ENCODE data around the gene SLC39A12.
A peak's percentile ranks its signal among the peaks of the same experiment; 100 is the strongest.

SLC39A12 gene

DNA sequence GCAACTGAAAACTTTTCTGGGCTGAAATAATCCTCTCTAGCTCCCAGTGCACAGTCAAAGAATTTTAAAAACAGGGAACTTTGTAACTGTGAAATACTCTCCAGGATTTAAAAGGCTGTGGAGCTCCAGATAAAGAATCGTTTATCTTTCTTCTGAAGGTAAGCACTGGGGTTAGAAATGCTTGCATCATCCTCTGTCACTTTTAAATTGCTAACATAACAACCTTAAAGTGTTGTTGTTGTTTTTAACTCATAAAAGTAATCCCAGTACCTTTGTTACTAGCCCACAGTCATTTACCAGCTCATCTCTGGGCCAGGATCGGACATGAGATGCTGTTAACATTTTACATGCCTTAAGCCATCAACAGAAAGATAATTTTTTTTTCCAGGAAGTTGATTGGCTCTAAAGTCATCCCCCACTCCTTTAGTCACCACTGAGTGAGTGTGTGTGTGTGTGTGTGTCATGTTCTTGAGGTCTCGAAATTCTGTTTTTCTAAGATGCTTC is at the start of gene SLC39A12:
Gene SLC39A12, plus strand, starts transcription at position 51 of the 504 bp plus-strand sequence. CDS start 1,359 bp downstream, outside the sequence.
- TF ChIP-seq, protein P1, sequence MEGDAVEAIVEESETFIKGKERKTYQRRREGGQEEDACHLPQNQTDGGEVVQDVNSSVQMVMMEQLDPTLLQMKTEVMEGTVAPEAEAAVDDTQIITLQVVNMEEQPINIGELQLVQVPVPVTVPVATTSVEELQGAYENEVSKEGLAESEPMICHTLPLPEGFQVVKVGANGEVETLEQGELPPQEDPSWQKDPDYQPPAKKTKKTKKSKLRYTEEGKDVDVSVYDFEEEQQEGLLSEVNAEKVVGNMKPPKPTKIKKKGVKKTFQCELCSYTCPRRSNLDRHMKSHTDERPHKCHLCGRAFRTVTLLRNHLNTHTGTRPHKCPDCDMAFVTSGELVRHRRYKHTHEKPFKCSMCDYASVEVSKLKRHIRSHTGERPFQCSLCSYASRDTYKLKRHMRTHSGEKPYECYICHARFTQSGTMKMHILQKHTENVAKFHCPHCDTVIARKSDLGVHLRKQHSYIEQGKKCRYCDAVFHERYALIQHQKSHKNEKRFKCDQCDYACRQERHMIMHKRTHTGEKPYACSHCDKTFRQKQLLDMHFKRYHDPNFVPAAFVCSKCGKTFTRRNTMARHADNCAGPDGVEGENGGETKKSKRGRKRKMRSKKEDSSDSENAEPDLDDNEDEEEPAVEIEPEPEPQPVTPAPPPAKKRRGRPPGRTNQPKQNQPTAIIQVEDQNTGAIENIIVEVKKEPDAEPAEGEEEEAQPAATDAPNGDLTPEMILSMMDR (IDR thresholded peaks at IDR 0.05; ENCODE audit: insufficient read depth, low read length, missing control alignments) = no peak
- CTCF ChIA-PET = no interaction called here
- H3K4me3 ChIP-seq (ENCODE audit: low read depth, low read length) = no peak within 1 kb of the TSS
- POLR2A ChIA-PET = no interaction called here
- DNase-seq (ENCODE audit: low read depth, low spot score) = peak; percentile 9

DNA sequence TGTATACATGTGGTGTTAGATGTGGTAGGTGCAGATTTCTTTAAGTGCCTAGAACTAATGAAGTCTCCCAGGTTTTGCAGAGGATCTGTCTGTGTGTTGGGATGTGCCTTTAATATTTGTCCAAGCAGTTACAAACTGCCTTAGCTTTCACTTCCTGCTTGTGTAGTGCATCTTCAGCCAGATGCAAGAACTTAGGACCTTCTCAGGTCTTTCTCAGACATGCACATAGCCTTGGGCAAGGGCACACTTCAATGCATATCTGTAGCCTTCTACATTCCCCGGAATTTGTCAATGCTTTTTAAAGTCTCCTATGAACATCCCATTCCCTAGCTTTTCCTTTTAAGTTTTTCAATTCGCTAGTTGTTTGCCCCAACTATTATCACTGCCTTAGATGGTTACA is 47.2 kb upstream of the SLC39A12 start:
- ChIA-PET CTCF (interaction anchor here (0.6 to 1.5 kb wide), 4 partner anchors 57 to 312 kb away, joined by 3 to 5 read pairs (median 4); no protein-coding TSS in a partner anchor), POLR2A (no interaction called here)
- TF ChIP-seq, protein P1 (IDR thresholded peaks at IDR 0.05; ENCODE audit: insufficient read depth, low read length, missing control alignments) = no peak
- H3K4me3 ChIP-seq (ENCODE audit: low read depth, low read length) = no peak overlapping the region
- no peak for DNase-seq (ENCODE audit: low read depth, low spot score)

DNA sequence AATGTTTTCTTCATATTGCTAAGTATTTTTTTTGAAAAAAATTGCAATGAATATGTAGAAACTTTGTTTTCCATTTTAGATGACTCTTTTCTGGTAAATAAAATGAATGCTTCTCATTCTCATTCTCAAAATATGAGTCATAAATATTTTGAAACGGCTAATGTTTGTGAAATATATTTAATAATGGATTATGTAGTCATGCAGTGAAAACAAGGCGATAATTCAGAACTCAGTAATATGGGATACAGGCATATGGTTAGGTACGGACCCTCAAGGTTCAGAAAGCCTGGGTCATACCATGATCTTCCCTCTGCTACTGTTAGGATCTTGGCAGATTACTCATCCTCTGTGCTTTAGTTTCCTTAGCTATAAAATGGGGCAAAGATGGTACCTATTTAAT is 46.2 kb upstream of the SLC39A12 start:
- TF ChIP-seq, protein P1 (IDR thresholded peaks at IDR 0.05; ENCODE audit: insufficient read depth, low read length, missing control alignments) = no peak
- no peak for DNase-seq (ENCODE audit: low read depth, low spot score)
- ChIA-PET POLR2A (no interaction called here), CTCF (interaction anchor here (0.9 to 1.9 kb wide), 7 partner anchors 10 to 333 kb away, joined by 3 to 6 read pairs (median 4); no protein-coding TSS in a partner anchor)
- H3K4me3 ChIP-seq (ENCODE audit: low read depth, low read length) = no peak overlapping the region

DNA sequence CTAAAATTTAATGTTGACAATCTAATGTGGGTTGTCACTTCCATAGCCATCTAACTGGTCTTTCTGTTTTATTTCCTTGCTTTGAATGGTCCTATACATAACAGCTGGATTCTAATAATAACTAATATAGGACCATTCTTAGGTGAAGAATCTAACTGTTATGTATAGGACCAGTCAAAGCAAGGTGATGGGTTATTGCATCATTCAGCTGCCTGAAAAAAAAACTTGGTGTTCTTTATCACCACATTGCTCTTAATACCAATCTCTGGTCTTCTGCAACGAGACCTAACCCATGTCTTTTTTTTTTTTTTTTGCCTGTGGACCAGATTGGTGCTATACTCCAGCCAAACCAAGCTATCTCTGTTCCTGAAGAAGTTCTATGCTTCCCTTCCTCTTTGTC is 45.7 kb upstream of the SLC39A12 start:
- TF ChIP-seq, protein P1 (IDR thresholded peaks at IDR 0.05; ENCODE audit: insufficient read depth, low read length, missing control alignments) = no peak
- POLR2A ChIA-PET = no interaction called here
- CTCF ChIA-PET = interaction anchor here (0.9 to 2.3 kb wide), 7 partner anchors 10 to 332 kb away, joined by 3 to 6 read pairs (median 4); no protein-coding TSS in a partner anchor
- no peak overlapping the region for H3K4me3 ChIP-seq (ENCODE audit: low read depth, low read length)
- no peak for DNase-seq (ENCODE audit: low read depth, low spot score)

DNA sequence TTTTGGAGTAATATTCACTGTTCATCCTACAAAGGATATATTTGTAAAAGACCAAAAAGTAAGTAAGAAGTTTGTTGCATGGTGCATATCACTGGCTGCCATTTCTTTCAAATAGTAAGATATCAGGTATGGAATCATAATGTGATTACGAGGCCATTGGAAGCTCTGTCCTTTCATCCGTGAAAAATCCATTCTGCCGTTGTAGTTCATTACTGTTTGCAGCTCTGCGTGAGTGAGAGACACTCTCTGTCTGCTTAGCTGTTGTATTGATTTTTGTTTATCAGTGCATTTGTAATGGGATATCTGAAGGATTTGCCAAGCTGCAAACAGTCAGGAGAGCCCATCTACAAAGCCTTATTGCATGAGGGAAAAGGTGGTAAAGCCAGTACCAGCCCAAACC is 44.1 kb upstream of the SLC39A12 start:
- H3K4me3 ChIP-seq (ENCODE audit: low read depth, low read length) = no peak overlapping the region
- ChIA-PET CTCF (interaction anchor here (0.7 to 2.3 kb wide), 5 partner anchors 8 to 309 kb away, joined by 3 to 6 read pairs (median 4); no protein-coding TSS in a partner anchor), POLR2A (no interaction called here)
- TF ChIP-seq, protein P1 (IDR thresholded peaks at IDR 0.05; ENCODE audit: insufficient read depth, low read length, missing control alignments) = no peak
- no peak for DNase-seq (ENCODE audit: low read depth, low spot score)

DNA sequence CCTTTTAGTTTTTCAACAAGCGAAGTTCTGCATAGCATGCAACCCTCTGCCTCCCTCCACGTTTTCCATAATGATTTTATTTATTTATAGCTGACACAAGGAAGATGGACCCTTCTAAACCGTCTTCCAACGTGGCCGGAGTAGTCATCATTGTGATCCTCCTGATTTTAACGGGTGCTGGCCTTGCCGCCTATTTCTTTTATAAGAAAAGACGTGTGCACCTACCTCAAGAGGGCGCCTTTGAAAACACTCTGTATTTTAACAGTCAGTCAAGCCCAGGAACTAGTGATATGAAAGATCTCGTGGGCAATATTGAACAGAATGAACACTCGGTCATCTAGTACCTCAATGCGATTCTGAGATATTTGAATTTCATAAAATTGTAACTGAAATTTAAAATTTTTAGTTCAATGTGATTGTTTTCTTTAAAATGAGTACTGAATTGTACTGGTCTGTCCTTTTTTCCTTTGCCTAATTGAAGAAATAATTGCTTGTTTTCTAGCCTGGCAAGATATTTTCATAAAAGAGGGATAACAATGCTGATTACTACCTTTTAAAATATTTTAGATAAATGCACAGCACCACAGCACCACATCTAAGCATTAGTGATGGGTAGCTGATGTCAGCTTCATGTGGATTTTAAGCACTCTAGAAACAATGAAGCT is 41.5 kb upstream of the SLC39A12 start:
- ChIA-PET CTCF (interaction anchor here (0.6 to 3.0 kb wide), 15 partner anchors 9 to 308 kb away, joined by 3 to 19 read pairs (median 6); no protein-coding TSS in a partner anchor), POLR2A (no interaction called here)
- TF ChIP-seq, protein P1 (IDR thresholded peaks at IDR 0.05; ENCODE audit: insufficient read depth, low read length, missing control alignments) = peak; percentile 60
- no peak overlapping the region for H3K4me3 ChIP-seq (ENCODE audit: low read depth, low read length)
- peak; percentile 9 for DNase-seq (ENCODE audit: low read depth, low spot score)

All from AG04449 (cell line).